Parathyroid adenoma (tissue), 2 donors: ENCODE measurements around the gene MUC20.
"Not testable (repeated sequence)": the region's sequence is repeated elsewhere in the genome, so short reads cannot be mapped to it uniquely, and the experiment has no call there.

ENCODE experiments used
- H2AFZ ChIP-seq: fragments of 300-600 bp; sonication (generic); one replicate; pipeline ENCODE4 v1.7.0; 2017; ENCODE audit warnings: antibody characterized with exemption, mild to moderate bottlenecking
- H3K27ac ChIP-seq: fragments of 300-600 bp; sonication (generic); one replicate; pipeline ENCODE4 v1.7.0; 2017
- H3K27me3 ChIP-seq: fragments of 300-600 bp; sonication (generic); one replicate; pipeline ENCODE4 v1.7.0; 2017; ENCODE audit warnings: low read length; ENCODE audit not compliant: control insufficient read depth, insufficient read depth
- H3K36me3 ChIP-seq: fragments of 300-600 bp; sonication (generic); one replicate; pipeline ENCODE4 v1.7.0; 2017; ENCODE audit warnings: low read length; ENCODE audit not compliant: control insufficient read depth, insufficient read depth
- H3K4me1 ChIP-seq: fragments of 300-600 bp; sonication (generic); one replicate; pipeline ENCODE4 v1.7.0; 2017; ENCODE audit warnings: control low read depth
- H3K4me2 ChIP-seq: fragments of 300-600 bp; sonication (generic); one replicate; pipeline ENCODE4 v1.7.0; 2017; ENCODE audit warnings: low read length
- H3K4me3 ChIP-seq: fragments of 300-600 bp; sonication (generic); one replicate; pipeline ENCODE4 v1.7.0; 2017; ENCODE audit warnings: low read depth, low read length
- H3K79me2 ChIP-seq: fragments of 300-600 bp; sonication (generic); one replicate; pipeline ENCODE4 v1.7.0; 2017; ENCODE audit warnings: control low read depth
- H3K9ac ChIP-seq: fragments of 300-600 bp; sonication (generic); one replicate; pipeline ENCODE4 v1.7.0; 2017; ENCODE audit warnings: mild to moderate bottlenecking
- H3K9me3 ChIP-seq: fragments of 300-600 bp; sonication (generic); one replicate; pipeline ENCODE4 v1.7.0; 2017; ENCODE audit warnings: low read length; ENCODE audit not compliant: control insufficient read depth
- CTCF ChIP-seq: fragments of 300-600 bp; sonication (generic); IDR thresholded peaks from one replicate; pipeline ENCODE4 v1.7.0; 2017; ENCODE audit warnings: antibody characterized with exemption, mild to moderate bottlenecking
- donor health status: primary hyperparathyroidism.

The MUC20 gene

GRCh38 chr3:195686537-195687208, 34.1 kb upstream of the MUC20 start:
- H3K4me1 ChIP-seq, H3K4me3 ChIP-seq, H3K27ac ChIP-seq, H3K9me3 ChIP-seq, H3K4me2 ChIP-seq, H2AFZ ChIP-seq, H3K36me3 ChIP-seq, H3K9ac ChIP-seq, H3K79me2 ChIP-seq, H3K27me3 ChIP-seq: not testable (repeated sequence)

GRCh38 chr3:195687209-195687760, 33.5 kb upstream of the MUC20 start:
- not testable (repeated sequence) for H3K9me3 ChIP-seq, H3K9ac ChIP-seq, H3K27ac ChIP-seq, H3K4me1 ChIP-seq, H3K36me3 ChIP-seq, H3K4me3 ChIP-seq, H3K4me2 ChIP-seq, H3K79me2 ChIP-seq, H3K27me3 ChIP-seq, H2AFZ ChIP-seq

GRCh38 chr3:195688471-195689183, 32.2 kb upstream of the MUC20 start:
- H3K4me2 ChIP-seq, H3K4me3 ChIP-seq, H3K79me2 ChIP-seq, H3K27ac ChIP-seq, H3K9me3 ChIP-seq, H3K36me3 ChIP-seq, H2AFZ ChIP-seq, H3K9ac ChIP-seq, H3K4me1 ChIP-seq, H3K27me3 ChIP-seq: not testable (repeated sequence)

GRCh38 chr3:195689184-195690070, 31.4 kb upstream of the MUC20 start:
- not testable (repeated sequence) for H3K4me3 ChIP-seq, H3K27ac ChIP-seq, H3K79me2 ChIP-seq, H3K4me1 ChIP-seq, H3K4me2 ChIP-seq, H3K9ac ChIP-seq, H3K36me3 ChIP-seq, H3K9me3 ChIP-seq, H2AFZ ChIP-seq, H3K27me3 ChIP-seq

- no peak for TF ChIP-seq CTCF
- Histone ChIP-seq H3K79me2 (no peaks in the 10 kb centered on the region), H3K4me1 (no peaks in the 10 kb centered on the region), H3K4me3 (no peak overlapping the region), H2AFZ (no peak overlapping the region), H3K9ac (no peak overlapping the region), H3K27me3 (no peaks in the 10 kb centered on the region), H3K9me3 (no peaks in the 10 kb centered on the region), H3K27ac (no peak overlapping the region), H3K36me3 (no peaks in the 10 kb centered on the region), H3K4me2 (no peak overlapping the region)
These were observed 29.8 kb upstream of the MUC20 start for GRCh38 chr3:195690951-195691350.

GRCh38 chr3:195691596-195692353, 29.0 kb upstream of the MUC20 start:
- H3K9ac ChIP-seq, H3K36me3 ChIP-seq, H3K4me1 ChIP-seq, H3K27ac ChIP-seq, H3K4me3 ChIP-seq, H3K79me2 ChIP-seq, H2AFZ ChIP-seq, H3K4me2 ChIP-seq, H3K27me3 ChIP-seq, H3K9me3 ChIP-seq: not testable (repeated sequence)
